ENCODE results near the gene FBXL7. TPM values are rescaled to one million over a fixed set of nuclear protein-coding genes. Genes with fewer than 3 reads are reported as not detected.

The FBXL7 gene
- total RNA-seq, 1 donor from 2014 or later: 16.2 TPM

DNA sequence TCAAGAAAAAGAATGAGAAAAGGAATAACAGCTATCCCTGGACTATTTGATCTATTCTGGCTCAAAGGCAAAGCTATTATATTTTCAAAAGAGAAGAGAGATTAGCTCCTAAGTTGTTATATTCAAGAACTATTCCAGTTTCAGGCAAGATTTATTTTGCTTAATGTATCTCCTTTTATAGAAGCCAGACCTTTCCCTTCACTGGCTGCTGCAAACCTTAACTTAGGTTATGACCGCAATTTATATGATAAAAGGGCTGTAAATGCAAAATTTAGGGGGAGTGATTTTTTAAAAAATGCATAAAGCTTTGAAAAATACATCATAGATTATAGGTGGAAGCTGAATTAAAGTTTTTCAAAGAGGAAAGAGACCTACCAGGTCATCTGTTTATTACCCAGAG is 97.8 kb downstream of the FBXL7 start:
- intact Hi-C loops (cut with DNase I): no loop called here
- ATAC-seq (ENCODE audit: poor library complexity): no peak
- DNase-seq: no peak

DNA sequence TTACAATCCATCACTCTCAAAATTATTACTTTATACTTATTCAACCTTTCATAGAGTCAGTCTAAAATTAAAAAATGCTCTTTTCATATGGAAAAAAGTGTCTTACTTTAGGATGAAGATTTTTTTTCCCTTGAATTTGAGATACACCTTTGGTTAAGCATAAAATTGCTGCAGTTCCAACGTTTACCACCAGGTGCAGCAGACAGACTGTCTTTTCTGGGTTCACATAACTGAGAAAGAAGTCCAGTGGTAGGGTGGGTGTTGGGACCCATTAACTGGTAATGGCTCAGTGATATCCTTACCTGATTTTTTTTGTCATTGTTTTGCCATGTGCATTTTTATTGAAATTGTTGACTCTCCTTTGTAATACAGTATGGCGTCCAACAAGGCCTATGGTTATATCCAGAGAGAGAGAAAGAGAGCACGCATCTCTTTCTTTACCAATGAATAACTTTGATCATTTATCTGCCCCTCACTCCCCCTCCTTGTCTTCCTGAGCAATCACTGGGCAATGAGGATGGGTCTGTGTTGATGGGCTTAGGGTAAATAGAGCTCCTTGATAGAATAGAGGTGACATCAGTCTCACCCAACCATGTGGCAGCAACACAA is 98.4 kb downstream of the FBXL7 start:
- DNase-seq (no peak), ATAC-seq (ENCODE audit: poor library complexity) (no peak)
- intact Hi-C loops (cut with DNase I): no loop called here

DNA sequence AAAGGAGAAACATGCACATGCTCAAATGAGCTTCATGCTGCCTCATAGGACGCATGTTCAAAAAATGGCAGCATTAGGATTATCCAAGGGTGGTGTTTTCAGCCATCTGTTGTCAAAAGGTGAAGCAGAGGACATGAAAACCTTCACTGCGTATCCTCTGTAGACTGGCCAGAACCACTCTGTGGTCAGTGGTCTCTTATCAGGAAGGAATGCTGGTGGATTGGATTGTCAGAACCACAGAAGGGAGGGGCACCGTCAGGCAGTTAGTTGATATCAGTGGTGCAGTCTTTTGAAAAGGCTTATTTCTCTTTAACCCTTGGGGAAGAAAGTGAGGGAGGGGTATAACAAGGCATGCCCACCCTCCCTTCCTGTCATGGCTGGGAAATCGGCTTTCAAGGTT is 100.1 kb downstream of the FBXL7 start:
- DNase-seq: no peak
- intact Hi-C loops (cut with DNase I): no loop called here
- ATAC-seq (ENCODE audit: poor library complexity): no peak

DNA sequence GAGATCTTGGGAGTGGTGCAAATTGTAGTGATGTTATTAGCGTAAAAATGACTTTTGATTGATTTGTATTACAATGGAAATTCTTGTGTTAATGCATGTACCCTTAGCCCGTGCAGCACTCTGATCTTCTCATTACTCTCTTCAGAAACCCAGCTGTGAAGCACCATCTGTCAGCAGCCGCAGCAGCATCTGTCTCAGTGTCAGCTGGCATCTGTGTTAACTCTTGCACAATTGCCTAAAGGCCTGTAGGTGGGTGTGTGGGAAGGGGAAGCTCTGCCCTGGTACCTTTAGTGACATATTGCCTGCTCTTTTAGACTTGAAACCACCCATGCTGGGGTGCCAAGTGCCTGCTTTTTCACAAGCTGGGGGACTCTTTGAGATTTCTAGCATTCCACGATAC is 101.3 kb downstream of the FBXL7 start:
- intact Hi-C loops (cut with DNase I): no loop called here
- ATAC-seq (ENCODE audit: poor library complexity) (peak; percentile 42), DNase-seq (no peak)

DNA sequence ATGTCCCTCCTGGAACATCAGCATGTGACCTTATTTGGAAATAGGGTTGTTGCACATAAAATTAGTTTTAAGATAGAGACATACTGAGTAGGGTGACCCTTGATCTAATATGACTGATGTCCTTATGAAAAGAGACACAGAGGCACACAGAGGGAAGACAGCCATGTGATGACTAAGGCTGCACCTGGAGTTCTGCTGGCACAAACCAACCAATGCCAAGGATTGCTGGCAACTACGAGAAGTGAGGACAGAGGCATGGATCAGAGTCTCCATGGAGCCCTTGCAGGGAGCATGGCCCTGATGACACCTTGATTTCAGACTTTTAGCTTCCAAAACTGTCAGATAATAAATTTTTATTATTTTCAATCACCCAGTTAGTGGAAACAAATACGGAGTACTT is 101.9 kb downstream of the FBXL7 start:
- no peak for DNase-seq
- intact Hi-C loops (cut with DNase I): no loop called here
- no peak for ATAC-seq (ENCODE audit: poor library complexity)

DNA sequence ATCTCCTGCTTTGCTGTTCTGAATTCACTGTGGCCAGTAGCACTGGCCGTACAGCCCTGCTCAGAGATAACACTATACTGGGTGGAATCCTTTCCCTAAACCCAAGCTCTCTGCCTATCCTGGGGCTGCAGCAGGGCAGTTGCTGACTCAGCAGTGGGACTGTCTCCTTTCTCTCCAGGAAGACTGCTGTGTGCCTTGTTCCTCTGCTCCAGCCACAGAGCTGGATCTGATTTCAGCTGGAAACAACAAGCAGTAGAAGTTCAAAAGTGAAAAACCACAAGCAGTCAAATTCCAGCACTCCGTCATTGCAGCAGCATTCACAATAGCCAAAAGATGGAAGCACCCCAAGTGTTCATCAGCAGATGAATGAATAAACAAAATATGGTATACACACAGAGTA is 105.0 kb downstream of the FBXL7 start:
- intact Hi-C loops (cut with DNase I): no loop called here
- DNase-seq: no peak
- ATAC-seq (ENCODE audit: poor library complexity): no peak

DNA sequence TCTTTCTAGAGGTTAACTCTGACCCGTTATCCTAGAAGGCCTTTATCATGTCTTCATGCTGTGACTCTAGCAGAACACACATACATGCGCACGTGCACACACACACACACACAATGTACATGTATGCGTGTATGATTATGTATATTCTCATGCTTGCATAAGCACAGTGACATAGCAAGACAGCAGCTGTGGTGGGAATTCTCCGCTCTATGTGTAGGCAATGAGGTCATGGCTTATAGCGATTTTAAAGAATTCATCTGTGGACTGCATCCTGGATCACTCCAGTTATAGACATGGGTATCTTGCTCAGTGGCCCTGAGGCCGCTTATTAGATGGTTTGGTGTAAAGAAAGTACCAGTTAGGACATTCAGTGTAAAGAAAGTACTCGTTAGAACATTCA is 106.2 kb downstream of the FBXL7 start:
- intact Hi-C loops (cut with DNase I): no loop called here

DNA sequence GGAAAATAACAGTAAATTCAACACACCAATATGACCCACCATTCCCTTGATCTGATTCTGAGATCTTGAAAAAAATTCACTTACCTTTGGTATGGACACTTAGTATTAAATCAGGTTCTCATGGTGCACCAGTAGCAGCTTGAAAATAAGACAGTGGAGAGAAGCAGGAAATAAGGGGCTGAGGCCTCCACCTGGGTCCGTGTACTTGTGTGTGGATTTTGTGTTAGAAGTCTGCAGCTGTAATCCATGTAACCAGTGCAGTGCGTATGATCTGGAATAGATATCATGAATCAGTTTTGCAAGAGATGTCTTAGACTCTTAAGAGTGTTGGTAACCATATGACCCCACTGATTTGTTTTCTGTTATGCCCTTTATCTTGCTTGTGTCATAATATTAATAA is 107.1 kb downstream of the FBXL7 start:
- DNase-seq (no peak), ATAC-seq (ENCODE audit: poor library complexity) (no peak)
- intact Hi-C loops (cut with DNase I): no loop called here

More for the DNA sequence above, 106.2 kb downstream of the FBXL7 start:
- no peak for ATAC-seq (ENCODE audit: poor library complexity)
- DNase-seq: no peak

DNA sequence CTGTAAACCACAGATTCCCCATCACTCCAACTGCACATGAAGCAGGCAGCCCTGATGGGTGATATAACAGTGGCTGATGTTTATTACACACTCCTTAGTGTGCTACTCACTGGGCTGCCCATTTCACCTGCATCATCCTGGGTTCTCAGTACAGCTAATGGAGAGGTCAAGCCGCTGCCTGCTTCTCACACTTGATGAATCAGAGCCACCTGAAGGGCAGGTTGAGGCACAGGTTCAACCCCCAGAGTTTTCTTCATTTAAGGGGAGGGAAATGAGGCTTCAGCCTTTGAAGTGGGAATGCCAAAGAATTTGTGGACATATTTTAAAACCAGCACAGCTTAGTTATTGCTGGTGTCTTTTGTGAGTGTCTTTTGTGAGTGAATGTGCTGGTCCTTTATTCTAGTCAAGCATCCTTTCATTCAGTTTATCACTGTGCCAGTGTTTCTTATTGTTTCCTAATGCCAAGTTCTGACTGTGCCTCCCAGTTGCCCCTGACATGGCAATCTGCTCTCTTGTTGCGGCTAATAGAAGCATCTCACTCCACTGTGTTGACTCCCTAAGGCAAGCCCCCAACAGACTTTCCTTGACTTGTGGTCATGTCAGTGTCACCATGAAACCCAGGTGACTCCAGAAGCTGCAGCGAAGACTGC is 109.2 kb downstream of the FBXL7 start:
- intact Hi-C loops (cut with DNase I): no loop called here
- ATAC-seq (ENCODE audit: poor library complexity): no peak
- DNase-seq: no peak

DNA sequence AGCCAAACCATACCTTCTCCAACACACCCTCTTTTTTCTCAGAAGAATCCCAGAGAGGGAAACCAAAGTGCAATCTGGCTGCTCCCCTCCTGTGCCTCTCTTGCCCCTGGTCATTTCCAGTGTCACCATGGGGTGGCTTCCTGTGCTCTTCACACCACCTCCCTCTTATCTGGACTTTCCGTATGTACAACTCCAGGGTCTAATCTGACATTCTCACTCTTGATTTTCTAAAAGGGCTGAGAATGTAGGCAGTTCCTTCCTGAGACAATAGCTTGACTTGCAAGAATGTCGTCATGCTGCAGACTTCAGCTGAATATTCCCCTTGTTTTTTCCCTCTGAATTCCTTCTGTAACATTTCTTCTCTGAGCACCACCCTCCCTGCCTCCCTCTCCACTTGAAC is 110.2 kb downstream of the FBXL7 start:
- intact Hi-C loops (cut with DNase I): no loop called here
- ATAC-seq (ENCODE audit: poor library complexity) (no peak), DNase-seq (no peak)

DNA sequence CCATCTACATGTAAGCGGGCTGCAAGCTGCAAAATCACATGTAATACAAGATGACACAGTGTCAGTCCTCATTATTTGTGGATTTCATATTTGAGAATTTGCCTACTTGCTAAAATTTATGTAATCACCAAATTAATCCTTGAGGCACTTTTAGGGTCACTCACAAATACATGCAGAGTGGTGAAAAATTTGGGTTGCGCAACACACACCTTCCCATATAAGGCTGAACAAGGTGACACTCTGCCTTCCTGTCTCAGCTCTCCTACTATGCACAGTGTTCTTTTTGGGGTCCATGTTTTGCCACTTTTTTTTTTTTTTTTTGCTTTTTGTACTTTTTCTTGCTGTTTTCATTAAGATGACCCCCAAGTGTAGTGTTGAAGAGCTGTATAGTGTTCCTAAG is 111.0 kb downstream of the FBXL7 start:
- ATAC-seq (ENCODE audit: poor library complexity) (no peak), DNase-seq (no peak)
- intact Hi-C loops (cut with DNase I): no loop called here

DNA sequence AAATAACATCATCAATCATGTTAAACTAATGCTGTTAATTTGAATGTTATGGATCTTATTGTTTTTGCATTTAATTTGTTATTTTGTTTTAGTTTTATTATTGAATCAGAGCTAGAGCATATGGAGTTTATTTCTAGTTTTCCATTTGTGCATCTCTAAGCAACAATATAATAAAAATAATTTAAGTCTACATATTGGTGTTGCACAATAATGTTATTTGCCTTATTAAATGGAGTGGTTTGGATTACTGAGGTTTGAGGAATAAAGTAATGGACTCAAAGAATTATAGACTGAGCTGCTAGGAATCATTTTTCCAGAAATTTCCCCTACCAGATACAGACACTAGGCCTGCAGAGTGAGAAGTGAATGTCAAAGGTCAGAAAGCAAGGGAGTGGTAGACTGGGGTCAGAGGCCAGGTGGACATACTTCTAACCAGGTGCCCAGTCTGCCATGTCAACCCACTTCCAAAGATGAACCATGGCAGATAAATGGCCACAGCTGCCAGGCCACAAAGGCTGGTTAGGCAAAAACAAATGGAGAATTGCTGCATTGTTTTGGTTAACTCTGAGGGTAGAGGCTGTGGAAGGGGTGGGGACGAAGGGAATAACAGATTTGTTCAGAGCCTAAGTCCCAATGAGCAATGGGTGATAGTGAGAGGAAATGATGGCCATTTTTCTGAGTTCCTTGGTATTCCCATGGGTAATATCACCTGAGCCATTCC is 113.1 kb downstream of the FBXL7 start:
- DNase-seq (no peak), ATAC-seq (ENCODE audit: poor library complexity) (no peak)
- intact Hi-C loops (cut with DNase I): no loop called here

DNA sequence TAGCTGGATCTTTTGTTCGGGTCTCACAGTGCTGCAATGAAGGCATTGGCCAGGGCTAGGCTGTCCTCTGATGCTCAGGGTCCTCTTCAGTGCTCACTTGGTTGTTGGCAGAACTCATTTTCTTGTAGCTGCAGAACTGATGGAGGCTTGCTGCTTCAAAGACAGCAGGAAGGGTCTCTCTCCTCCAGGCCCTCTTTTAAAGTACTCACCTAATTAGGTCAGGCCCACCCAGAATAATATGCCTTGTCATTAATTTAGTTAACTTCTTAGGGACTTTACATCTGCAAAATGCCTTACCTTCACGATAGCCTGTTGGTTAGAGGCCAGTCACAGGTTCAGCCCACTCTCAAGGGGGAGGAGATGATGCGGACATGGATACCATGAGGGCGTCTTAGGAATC is 114.7 kb downstream of the FBXL7 start:
- DNase-seq (no peak), ATAC-seq (ENCODE audit: poor library complexity) (no peak)
- intact Hi-C loops (cut with DNase I): no loop called here

DNA sequence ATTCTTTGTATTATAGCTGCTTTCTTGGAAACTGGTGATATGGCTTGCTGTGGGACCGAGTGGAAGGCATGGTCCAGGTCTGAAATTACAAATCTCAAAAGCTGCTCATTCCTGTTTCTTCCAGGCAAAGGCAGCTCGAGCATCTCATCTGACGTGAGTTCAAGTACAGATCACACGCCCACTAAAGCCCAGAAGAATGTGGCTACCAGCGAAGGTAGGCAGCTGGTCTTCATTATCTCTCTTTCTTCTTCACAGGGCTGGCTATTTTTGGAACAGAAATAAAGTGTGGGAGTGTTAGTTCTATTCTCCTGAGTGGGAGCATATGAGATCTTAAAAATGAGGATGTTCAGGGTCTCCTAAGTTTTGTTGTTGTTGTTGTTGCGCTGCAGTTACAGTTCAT is 115.9 kb downstream of the FBXL7 start:
- no peak for ATAC-seq (ENCODE audit: poor library complexity)
- intact Hi-C loops (cut with DNase I): no loop called here
- DNase-seq: no peak

DNA sequence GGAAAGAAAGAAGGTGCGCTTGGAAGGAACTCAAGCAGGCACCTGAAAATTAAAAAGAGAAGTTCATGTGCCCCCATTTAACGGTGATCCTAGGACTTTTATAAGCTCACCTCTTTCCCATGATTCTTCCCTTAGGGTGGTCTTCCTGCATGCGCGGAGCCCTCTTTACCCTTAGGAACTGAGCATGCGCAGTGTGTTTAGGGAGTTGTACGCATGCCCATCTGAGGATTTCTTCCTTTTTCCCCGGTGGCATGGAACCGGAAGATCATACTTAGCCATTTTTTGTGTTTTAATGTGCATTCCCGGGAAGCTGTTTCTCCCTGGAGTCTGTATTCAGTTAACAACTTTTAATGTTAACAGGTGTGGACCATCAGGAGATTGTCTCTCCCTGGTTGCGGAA is 119.0 kb downstream of the FBXL7 start:
- ATAC-seq (ENCODE audit: poor library complexity) (no peak), DNase-seq (no peak)
- intact Hi-C loops (cut with DNase I): no loop called here

DNA sequence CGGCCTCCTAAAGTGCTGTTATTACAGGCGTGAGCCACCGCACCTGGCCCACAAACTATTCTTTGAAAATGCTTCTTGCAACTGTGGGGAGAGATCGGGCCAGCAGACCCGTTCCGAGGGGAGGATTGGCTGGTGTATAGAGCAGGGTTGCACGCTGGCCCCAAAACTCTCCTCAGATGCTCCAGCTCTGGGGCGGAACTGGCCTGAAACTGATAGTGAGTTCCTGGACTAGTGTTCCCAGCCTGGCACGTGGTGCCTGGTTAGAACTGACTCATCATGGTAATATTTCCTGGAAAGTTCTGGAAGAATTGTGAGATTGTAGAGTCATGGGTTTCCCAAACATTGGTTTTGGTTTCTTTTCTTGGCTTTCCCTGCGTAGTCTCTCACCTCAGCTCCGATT is 120.5 kb downstream of the FBXL7 start:
- DNase-seq (peak; percentile 42), ATAC-seq (ENCODE audit: poor library complexity) (no peak)
- intact Hi-C loops (cut with DNase I): no loop called here

DNA sequence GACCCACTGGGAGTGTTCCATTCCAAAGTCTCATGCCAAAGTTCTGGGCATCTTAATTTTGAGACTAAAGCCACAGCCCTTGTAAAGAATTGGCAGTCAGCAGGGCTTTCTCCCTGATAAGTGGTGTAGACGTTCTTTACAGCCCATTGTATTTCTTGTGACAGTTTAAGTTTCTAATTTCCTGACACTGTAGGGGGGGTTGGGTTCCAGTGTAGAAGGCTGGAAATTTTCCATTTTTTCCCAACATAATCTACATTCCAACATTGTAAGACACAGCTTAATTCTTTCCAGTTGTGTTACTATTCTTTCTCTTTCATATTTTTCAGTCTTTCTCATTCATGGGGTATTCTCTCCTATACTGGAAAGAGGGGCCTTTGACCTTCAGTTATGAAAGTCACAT is 121.1 kb downstream of the FBXL7 start:
- ATAC-seq (ENCODE audit: poor library complexity) (no peak), DNase-seq (no peak)
- intact Hi-C loops (cut with DNase I): no loop called here

DNA sequence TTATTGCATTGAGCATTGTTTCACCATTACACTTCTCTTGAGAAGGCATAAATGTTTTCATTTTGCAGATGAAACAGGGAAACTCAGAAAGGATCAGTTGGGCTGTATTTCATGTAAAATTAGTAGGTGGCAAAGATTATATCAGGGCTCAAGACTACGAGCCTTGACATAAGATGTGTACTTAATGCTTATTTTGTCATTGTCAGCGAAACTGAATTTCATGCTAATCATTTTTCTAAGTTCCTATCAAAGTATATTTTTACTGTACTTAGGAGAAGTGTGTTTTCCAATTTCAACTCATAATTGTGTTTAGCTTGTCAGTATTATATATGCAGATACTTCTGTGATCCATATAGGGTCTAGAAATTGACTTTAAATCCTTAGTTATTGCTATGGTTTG is 123.8 kb downstream of the FBXL7 start:
- ATAC-seq (ENCODE audit: poor library complexity) (no peak), DNase-seq (no peak)
- intact Hi-C loops (cut with DNase I): no loop called here

DNA sequence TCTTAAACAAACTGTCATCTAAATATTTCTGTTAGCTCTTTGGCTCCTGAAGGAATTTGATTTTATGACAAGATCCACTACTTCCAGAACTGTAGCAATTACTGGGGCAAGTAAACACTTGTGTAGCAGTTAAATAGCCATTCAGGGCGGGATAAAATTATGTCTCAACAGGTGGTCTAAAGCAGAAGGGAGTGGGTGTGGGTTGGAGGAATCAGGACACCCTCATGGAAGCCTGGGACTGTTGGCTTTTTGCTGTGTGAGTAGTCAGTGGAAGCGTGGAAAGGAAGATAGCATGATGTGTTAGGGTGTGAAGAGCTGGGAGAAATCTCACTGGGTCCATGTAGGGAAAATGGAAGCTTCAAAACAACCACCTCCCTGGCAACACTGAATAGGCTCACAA is 127.1 kb downstream of the FBXL7 start:
- intact Hi-C loops (cut with DNase I): no loop called here
- ATAC-seq (ENCODE audit: poor library complexity) (no peak), DNase-seq (no peak)

DNA sequence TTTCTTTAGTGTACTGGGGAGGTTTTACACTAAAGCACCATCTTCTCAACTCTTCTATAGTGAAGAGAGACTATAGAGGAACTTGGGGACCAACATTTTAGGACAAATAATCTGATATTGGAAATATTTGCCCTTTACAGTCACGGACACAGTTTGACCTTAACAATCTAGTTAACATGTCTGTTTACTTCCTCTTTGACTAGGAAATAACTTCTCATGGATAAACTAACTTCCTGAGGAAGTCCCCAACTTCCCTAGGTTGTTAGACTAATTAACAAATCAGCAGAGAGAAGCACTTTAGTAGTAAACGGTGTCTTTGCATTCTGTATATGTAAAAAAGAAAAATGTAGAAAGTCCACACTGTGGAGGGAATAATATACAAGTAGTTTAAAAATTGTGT is 127.7 kb downstream of the FBXL7 start:
- intact Hi-C loops (cut with DNase I): no loop called here
- DNase-seq (no peak), ATAC-seq (ENCODE audit: poor library complexity) (no peak)

All from Right ventricle myocardium superior (tissue), 1 donor.